HepG2 (cell line): ENCODE data around the gene ARL10. TPM values are rescaled to one million over a fixed set of nuclear protein-coding genes. Genes with fewer than 3 reads are reported as not detected.

Experiments
- CCDC6 ChIP-seq: sonication (generic); formaldehyde crosslinking; IDR thresholded peaks from 2 replicates; pipeline ENCODE4 v1.8.1; 2022; ENCODE audit warnings: mild to moderate bottlenecking, missing genetic modification reagents, moderate library complexity
- CEBPB ChIP-seq: IDR thresholded peaks from 2 replicates; pipeline ENCODE4 v1.6.1; 2011; ENCODE audit warnings: low read depth, low read length, improper control_type of control experiment, borderline replicate concordance
- GPN1 ChIP-seq: sonication (generic); formaldehyde crosslinking; IDR thresholded peaks from 2 replicates; pipeline ENCODE4 v1.5.1; 2020; ENCODE audit warnings: missing genetic modification reagents, borderline replicate concordance
- GZF1 ChIP-seq: sonication (generic); formaldehyde crosslinking; IDR thresholded peaks from 2 replicates; pipeline ENCODE4 v1.5.1; 2020; ENCODE audit warnings: mild to moderate bottlenecking, missing genetic modification reagents
- HDAC6 ChIP-seq: fragments of 200-600 bp; sonication (generic); IDR thresholded peaks from 2 replicates; pipeline ENCODE4 v1.7.0; 2017; ENCODE audit warnings: mild to moderate bottlenecking, antibody characterized with exemption, low read length, low read depth
- HNF1A ChIP-seq, 2 experiments: sonication (generic) in 1 of 2; formaldehyde crosslinking in 1 of 2; IDR thresholded peaks; 2 replicates each; pipeline versions ENCODE4 v1.4.0 to v1.6.1; 2016 to 2020; ENCODE audit warnings: borderline replicate concordance in 1 of 2, low read depth in 1 of 2, mild to moderate bottlenecking in 1 of 2, missing genetic modification reagents in 1 of 2
- RELA ChIP-seq: sonication (generic); formaldehyde crosslinking; IDR thresholded peaks from 2 replicates; pipeline ENCODE4 v1.4.0; 2020; ENCODE audit warnings: missing genetic modification reagents
- RERE ChIP-seq: IDR thresholded peaks from 2 replicates; pipeline ENCODE4 v1.6.1; 2016; ENCODE audit warnings: low read depth, missing genetic modification reagents, missing compliant biosample characterization
- SIN3A ChIP-seq: IDR thresholded peaks from 2 replicates; pipeline ENCODE4 v1.6.1; 2011; ENCODE audit warnings: low read depth, mild to moderate bottlenecking, control low read depth, low read length, borderline replicate concordance
- SSRP1 ChIP-seq: IDR thresholded peaks from 2 replicates; pipeline ENCODE4 v1.6.1; 2016; ENCODE audit warnings: control low read depth
- THAP8 ChIP-seq: sonication (generic); formaldehyde crosslinking; IDR thresholded peaks from 2 replicates; pipeline ENCODE4 v1.5.1; 2020; ENCODE audit warnings: missing genetic modification reagents, mild to moderate bottlenecking, borderline replicate concordance
- ZBTB38 ChIP-seq: sonication (generic); formaldehyde crosslinking; IDR thresholded peaks from 2 replicates; pipeline ENCODE4 v1.5.1; 2020; ENCODE audit warnings: mild to moderate bottlenecking, missing genetic modification reagents
- ZKSCAN5 ChIP-seq: sonication (generic); formaldehyde crosslinking; IDR thresholded peaks from 2 replicates; pipeline ENCODE4 v1.5.1; 2020; ENCODE audit warnings: mild to moderate bottlenecking, missing genetic modification reagents
- ZNF713 ChIP-seq: sonication (generic); formaldehyde crosslinking; IDR thresholded peaks from 2 replicates; pipeline ENCODE4 v1.4.0; 2020; ENCODE audit warnings: mild to moderate bottlenecking, missing genetic modification reagents
- ZUFSP ChIP-seq: sonication (generic); formaldehyde crosslinking; IDR thresholded peaks from 2 replicates; pipeline ENCODE4 v1.9.0; 2021; ENCODE audit warnings: missing genetic modification reagents, mild to moderate bottlenecking, borderline replicate concordance
- polyA plus RNA-seq, 8 experiments: library from polyadenylated mRNA; depleted of rRNA in 3 of 8; stranded (reverse) in 7 of 8; unstranded in 1 of 8; fragments of >200 nt; fragmentation: Illumina TruSeq in 4 of 8; extraction: Trizol in 4 of 8; gene quantifications; 2 replicates each; pipeline versions ENCODE4 v1.2.1 to v1.2.3, GENCODE V29; 2011 to 2016; ENCODE audit warnings: low read depth in 4 of 8, missing spikeins in 1 of 8, mixed read lengths in 1 of 8; ENCODE audit not compliant: insufficient read depth in 1 of 8
- total RNA-seq, 5 experiments: library from RNA; depleted of rRNA; stranded (reverse); fragments of >200 nt; fragmentation: Illumina TruSeq; extraction: Trizol; gene quantifications; 2 replicates each; pipeline ENCODE4 v1.2.3, GENCODE V29; 2016; ENCODE audit warnings: low read depth in 1 of 5

The ARL10 gene
- total and polyA plus RNA-seq, 2 of the 13 experiments (the other 11 are each of a cell fraction or from before 2014, with no cell fraction given), result 0.18 to 0.50 TPM

DNA sequence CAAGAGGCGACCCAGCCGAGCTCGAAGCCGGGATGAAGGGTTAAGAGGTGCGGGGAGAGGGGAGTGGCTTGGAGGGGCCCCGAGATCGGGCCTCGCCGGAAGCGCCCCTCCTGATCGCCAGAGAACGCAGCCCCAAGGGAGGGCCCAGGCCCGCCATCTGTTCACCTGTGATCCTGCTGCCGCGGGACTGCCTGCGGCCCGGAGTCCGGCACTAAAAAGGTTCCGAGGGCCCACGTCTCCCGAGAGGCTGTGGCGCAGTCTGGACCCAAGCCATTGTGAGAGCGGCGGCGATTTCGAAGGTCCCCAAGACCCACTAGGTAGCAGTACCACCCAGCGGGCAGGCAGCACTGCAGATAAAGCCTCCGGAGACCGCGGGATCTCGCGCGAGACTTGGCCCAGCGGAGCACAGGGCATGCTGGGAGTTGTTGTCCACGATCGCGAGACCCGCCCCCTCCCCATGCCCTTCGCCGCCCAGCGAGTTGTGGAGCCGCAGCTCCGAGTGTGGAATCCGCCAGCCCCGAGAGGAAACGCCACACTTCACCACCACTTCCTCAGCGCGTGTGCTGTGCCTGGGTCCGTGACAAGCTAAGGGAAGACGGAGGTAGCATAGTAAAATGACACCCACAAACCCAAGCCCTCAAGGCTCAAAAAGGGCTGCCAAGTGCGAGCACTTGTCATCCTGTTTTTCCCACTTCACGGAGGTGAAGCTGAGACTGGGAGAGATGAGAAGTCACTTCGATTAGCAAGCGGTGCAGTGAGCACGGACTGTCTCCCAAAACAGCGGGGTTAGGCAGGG, 3.7 kb upstream of the ARL10 start, which contains the start of gene KIAA1191 (continued):
- peak; percentile 12; the same call in 1 of the 2 replicates for TF ChIP-seq HNF1A (IDR thresholded peaks at IDR 0.05; ENCODE audit: low read depth)
- TF ChIP-seq HNF1A (CRISPR knock-in tag; IDR thresholded peaks at IDR 0.05; ENCODE audit: borderline replicate concordance), result peak; percentile 27; the same call in 1 of the 2 replicates
- 0 out of 2 replicates have a peak, but pooled peaks have one; percentile 59 for TF ChIP-seq RELA (CRISPR knock-in tag)
- TF ChIP-seq SSRP1, result no peak
- TF ChIP-seq HDAC6, result no peak
- TF ChIP-seq SIN3A, result 0 out of 2 replicates have a peak, but pooled peaks have one; percentile 94
- peak; percentile 94; the same call in 1 of the 2 replicates for TF ChIP-seq CCDC6
- TF ChIP-seq GZF1 (CRISPR knock-in tag), result no peak
- peak; percentile 60; the same call in 1 of the 2 replicates for TF ChIP-seq ZKSCAN5 (CRISPR knock-in tag)
- TF ChIP-seq ZBTB38 (CRISPR knock-in tag), result peak; percentile 96
- no peak for TF ChIP-seq THAP8
- no peak for TF ChIP-seq GPN1 (CRISPR knock-in tag)
- TF ChIP-seq RERE (CRISPR knock-in tag), result no peak
- TF ChIP-seq ZNF713, result peak; percentile 94; the same call in 1 of the 2 replicates
- TF ChIP-seq ZUFSP (CRISPR knock-in tag), result no peak
- TF ChIP-seq CEBPB, result no peak
